K562 (cell line): ENCODE data around the gene POLR3A. TPM values are rescaled to one million over a fixed set of nuclear protein-coding genes. Genes with fewer than 3 reads are reported as not detected.

Source experiments
- ATAC-seq: fragments of 200-7000 bp; cut with Tn5 transposase; 3 replicates; pipeline ENCODE4 v1.9.1; 2020; ENCODE audit warnings: moderate library complexity
- BruUV-seq: library from RNA; stranded (reverse); fragments of 400-500 nt; replicated peaks from 2 replicates; lab custom pipeline; 2021; lab: Mats Ljungman, UMichigan
- CTCF ChIA-PET: fragments of 300-600 bp; formaldehyde crosslinking; extraction: SDS; loops from one replicate; lab custom pipeline; 2021; ENCODE audit warnings: low intra/inter-chr PET ratio; lab: Yijun Ruan, JAX
- POLR2A ChIA-PET: fragments of 300-600, 350-650 bp; sonication (Branson Sonifier 250); formaldehyde crosslinking; extraction: SDS; loops from one replicate; lab custom pipeline; 2021; ENCODE audit warnings: antibody characterized with exemption, inconsistent platforms; lab: Yijun Ruan, JAX
- DNase-seq, 4 experiments: peaks; one replicate each; pipeline versions ENCODE4 v3.0.0 to v3.0.0-alpha.2; 2011 to 2018; ENCODE audit warnings: low spot score in 3 of 4, mixed read lengths in 3 of 4; ENCODE audit errors: extremely low read depth in 1 of 4
- FAIRE-seq: peaks from 2 replicates; lab custom pipeline; 2011; peaks lifted over from hg19 to GRCh38; lab: Jason Lieb, UNC
- H2AFZ ChIP-seq: 2 replicates; pipeline ENCODE4 v1.6.0; 2011; ENCODE audit warnings: low read depth, low read length, control low read depth, inconsistent platforms
- H3K27ac ChIP-seq: fragments of 200-600 bp; 3 replicates; pipeline ENCODE4 v1.8.0; 2011; ENCODE audit warnings: low read depth, mild to moderate bottlenecking, control low read depth, inconsistent platforms, low read length, moderate library complexity, mixed read lengths; ENCODE audit errors: extremely low read depth
- H3K27me3 ChIP-seq, 2 experiments: fragments of 300-600 bp in 1 of 2; 2 replicates in 1 of 2; 3 replicates in 1 of 2; pipeline versions ENCODE4 v1.6.0 to v1.8.0; 2011; ENCODE audit warnings: inconsistent platforms in 2 of 2, low read length in 2 of 2, mild to moderate bottlenecking in 1 of 2, mixed read lengths in 1 of 2, moderate library complexity in 1 of 2; ENCODE audit not compliant: control insufficient read depth in 2 of 2, insufficient read depth in 2 of 2
- H3K36me3 ChIP-seq: fragments of 300-600 bp; 3 replicates; pipeline ENCODE4 v1.8.0; 2011; ENCODE audit warnings: mild to moderate bottlenecking, low read length, inconsistent platforms; ENCODE audit not compliant: control insufficient read depth, insufficient read depth
- H3K4me1 ChIP-seq, 2 experiments: fragments of 200-600 bp in 1 of 2; replicated peaks in 1 of 2; 2 replicates in 1 of 2; 3 replicates in 1 of 2; pipeline versions ENCODE4 v1.5.1 to v1.8.0; 2011; ENCODE audit warnings: inconsistent platforms in 2 of 2, low read length in 2 of 2, mild to moderate bottlenecking in 1 of 2, mixed read lengths in 1 of 2, moderate library complexity in 1 of 2; ENCODE audit not compliant: control insufficient read depth in 2 of 2, insufficient read depth in 2 of 2
- H3K4me2 ChIP-seq: 2 replicates; pipeline ENCODE4 v1.6.1; 2011; ENCODE audit warnings: low read length, control low read depth, inconsistent platforms, mixed read lengths; ENCODE audit not compliant: insufficient read depth
- H3K4me3 ChIP-seq: fragments of 200-600 bp; sonication (generic), shearing (Covaris generic); 2 replicates; pipeline ENCODE4 v1.5.1; 2016; ENCODE audit warnings: control low read depth, inconsistent platforms
- H3K79me2 ChIP-seq: fragments of 200-600 bp; 3 replicates; pipeline ENCODE4 v1.8.0; 2011; ENCODE audit warnings: low read length, inconsistent platforms; ENCODE audit not compliant: control insufficient read depth, insufficient read depth
- H3K9ac ChIP-seq, 2 experiments: 2 replicates each; pipeline versions ENCODE4 v1.6.0 to v1.6.1; 2011; ENCODE audit warnings: low read depth in 2 of 2, low read length in 2 of 2, control low read depth in 1 of 2, inconsistent platforms in 1 of 2, mild to moderate bottlenecking in 1 of 2, mixed read lengths in 1 of 2; ENCODE audit not compliant: insufficient read depth in 1 of 2
- H3K9me1 ChIP-seq: one replicate; pipeline ENCODE4 v1.6.0; 2011; ENCODE audit warnings: inconsistent platforms, mild to moderate bottlenecking, low read length, moderate library complexity; ENCODE audit not compliant: control insufficient read depth, insufficient read depth
- H3K9me3 ChIP-seq: replicated peaks from 2 replicates; pipeline ENCODE4 v1.5.1; 2011; ENCODE audit warnings: low read depth, low read length, inconsistent platforms; ENCODE audit not compliant: control insufficient read depth, insufficient read depth
- H4K20me1 ChIP-seq: replicated peaks from 2 replicates; pipeline ENCODE4 v1.6.1; 2011; ENCODE audit warnings: low read length, inconsistent platforms, mixed read lengths; ENCODE audit not compliant: control insufficient read depth, insufficient read depth
- ELF2 ChIP-seq: fragments of 250-450 bp; sonication (Bioruptor Pico); IDR thresholded peaks from 2 replicates; pipeline ENCODE4 v1.5.0; 2021; ENCODE audit warnings: mild to moderate bottlenecking
- KDM4B ChIP-seq, 2 experiments: fragments of 450-650 bp in 1 of 2; sonication (generic) in 1 of 2; IDR thresholded peaks; 2 replicates each; pipeline ENCODE4 v1.6.1; 2016 to 2017; ENCODE audit warnings: borderline replicate concordance in 2 of 2, antibody characterized with exemption in 1 of 2, low read depth in 1 of 2, mild to moderate bottlenecking in 1 of 2
- NR2F6 ChIP-seq: fragments of 450-650 bp; formaldehyde crosslinking; IDR thresholded peaks from 2 replicates; pipeline ENCODE4 v1.4.0; 2020; ENCODE audit warnings: mild to moderate bottlenecking
- SUPT5H ChIP-seq: fragments of 450-650 bp; IDR thresholded peaks from 2 replicates; pipeline ENCODE4 v1.6.1; 2016
- ZNF316 ChIP-seq: fragments of 450-650 bp; IDR thresholded peaks from 2 replicates; pipeline ENCODE4 v1.6.1; 2016
- ZNF408 ChIP-seq: fragments of 250-450 bp; sonication (Bioruptor Pico); IDR thresholded peaks from 2 replicates; pipeline ENCODE4 v1.4.0; 2020; ENCODE audit warnings: low read depth, mild to moderate bottlenecking, moderate library complexity
- ZNF77 ChIP-seq: fragments of 250-450 bp; sonication (Bioruptor Pico); IDR thresholded peaks from 2 replicates; pipeline ENCODE4 v1.5.0; 2020
- ZNF830 ChIP-seq: fragments of 250-450 bp; sonication (Bioruptor Pico); IDR thresholded peaks from 2 replicates; pipeline ENCODE4 v1.5.0; 2021; ENCODE audit warnings: mild to moderate bottlenecking
- ZSCAN29 ChIP-seq: fragments of 450-650 bp; IDR thresholded peaks from 2 replicates; pipeline ENCODE4 v1.6.1; 2017
- ZSCAN32 ChIP-seq: fragments of 450-650 bp; formaldehyde crosslinking; IDR thresholded peaks from 2 replicates; pipeline ENCODE4 v1.4.0; 2020; ENCODE audit warnings: mild to moderate bottlenecking, moderate library complexity
- WGBS: fragments of 100-300 bp; shearing (Covaris generic); methylation state at CpG from one replicate; pipeline ENCODE4 v1.1.6; 2016; ENCODE audit warnings: low coverage, mixed read lengths; ENCODE audit not compliant: insufficient coverage; ENCODE audit errors: missing lambda C conversion rate; 5-methylcytosine and 5-hydroxymethylcytosine counted together
- in situ Hi-C: fragments of 300-500 bp; cut with MboI; formaldehyde crosslinking; loops from 4 replicates; pipeline ENCODE4 v1.15.0; 2018; ENCODE audit warnings: inconsistent platforms, mixed read lengths
- intact Hi-C: fragments of 100-400 bp; cut with micrococcal nuclease; formaldehyde crosslinking; loops from 2 replicates; pipeline ENCODE4 v1.14.2; 2022
- polyA plus RNA-seq, 8 experiments: library from polyadenylated mRNA; depleted of rRNA in 4 of 8; stranded (reverse) in 5 of 8; unstranded in 3 of 8; fragments of >200 nt; fragmentation: Nextera tagmentation in 2 of 8; fragmentation: Illumina TruSeq in 1 of 8; extraction: Ambion mirVana in 2 of 8; extraction: Trizol in 1 of 8; gene quantifications; 2 replicates each; pipeline versions ENCODE4 v1.2.1 to v1.2.3, GENCODE V29; 2011 to 2014; ENCODE audit warnings: inconsistent platforms in 1 of 8, missing spikeins in 1 of 8
- total RNA-seq, 7 experiments: library from RNA; depleted of rRNA in 6 of 7; stranded (reverse); fragments of >200 nt in 6 of 7; fragmentation: Illumina TruSeq in 2 of 7; extraction: Trizol in 2 of 7; gene quantifications; 2 replicates each; pipeline versions ENCODE4 v1.2.1 to v1.2.3, GENCODE V29; 2011 to 2021; ENCODE audit warnings: low replicate concordance in 1 of 7
- TF ChIP-seq, protein P1 (sequence below): fragments of 150-350 bp; conservative IDR thresholded peaks from 2 replicates; pipeline ENCODE4 v1.6.1; 2014; ENCODE audit warnings: low read length
- TF ChIP-seq, protein P2 (sequence below): IDR thresholded peaks from 2 replicates; pipeline ENCODE4 v1.6.1; 2016; ENCODE audit warnings: missing genetic modification characterization, missing compliant biosample characterization

The POLR3A gene
- total and polyA plus RNA-seq, 9 of the 15 experiments (the other 6 are each of a cell fraction or from before 2014, with no cell fraction given), result 14.9 to 37.0 (median 26.7) TPM

DNA sequence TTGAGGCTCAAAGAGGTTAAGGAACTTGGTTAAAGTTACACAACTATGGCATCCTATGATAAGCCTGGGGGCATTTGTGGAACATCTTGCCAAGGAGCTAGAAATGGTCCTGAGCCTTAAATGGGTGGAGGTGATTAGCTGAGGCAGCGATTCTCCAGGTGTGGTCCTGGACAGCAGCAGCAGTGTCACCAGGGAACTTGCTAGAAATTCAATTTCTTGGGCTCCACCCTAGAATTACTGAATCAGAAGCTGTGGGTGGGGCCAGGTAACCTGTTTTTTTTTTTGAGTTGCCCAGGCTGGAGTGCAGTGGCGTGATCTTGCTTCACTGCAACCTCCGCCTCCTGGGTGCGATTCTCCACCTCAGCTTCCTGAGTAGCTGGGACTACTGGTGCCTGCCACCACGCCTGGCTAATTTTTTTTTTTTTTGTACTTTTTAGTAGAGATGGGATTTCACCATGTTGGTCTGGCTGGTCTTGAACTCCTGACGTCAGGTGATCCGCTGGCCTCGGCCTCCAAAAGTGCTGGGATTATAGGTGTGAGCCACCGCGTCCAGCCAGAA, 17.5 kb upstream of the POLR3A start:
- ATAC-seq (no peak), FAIRE-seq (no peak), DNase-seq (no peak)
- Histone ChIP-seq H3K4me2 (no peak overlapping the region), H3K4me1 (peaks cover 0 to 23% of the 10 kb centered on the region in 2 experiments; a peak in 2 of 5 replicates), H3K27ac (no peak overlapping the region), H3K4me3 (no peak overlapping the region), H3K9me1 (peaks cover 5% of the 10 kb centered on the region), H3K79me2 (peaks cover 3% of the 10 kb centered on the region; the same call in 2 of the 3 replicates), H2AFZ (no peak overlapping the region), H4K20me1 (peaks cover 37% of the 10 kb centered on the region), H3K9ac (no peak overlapping the region), H3K36me3 (peaks cover 10% of the 10 kb centered on the region), H3K9me3 (no peaks in the 10 kb centered on the region), H3K27me3 (no peaks in the 10 kb centered on the region)
- intact Hi-C loops, result loop anchor here (5.0 to 10.0 kb wide), 4 partner anchors 121 to 1151 kb away; no protein-coding TSS in a partner anchor
- WGBS, result 71% methylated on average over 10 of the region's 10 CpGs
- TF ChIP-seq ZNF316, result peak; percentile 53; the same call in 1 of the 2 replicates
- TF ChIP-seq ZSCAN32 (CRISPR knock-in tag), result no peak
- in situ Hi-C loops, result loop anchor here (25.0 kb wide), 1 partner anchor 1141 kb away; no protein-coding TSS in a partner anchor
- POLR2A ChIA-PET, result interaction anchor here (0.5 to 3.8 kb wide), 8 partner anchors 10 to 1302 kb away, joined by 3 to 21 read pairs (median 4); partner anchors contain the start of gene RPS24
- CTCF ChIA-PET, result interaction anchor here (0.6 to 2.3 kb wide), 3 partner anchors 109 to 1150 kb away, joined by 3 to 11 read pairs (median 5); no protein-coding TSS in a partner anchor
- no TSS peak for BruUV-seq

DNA sequence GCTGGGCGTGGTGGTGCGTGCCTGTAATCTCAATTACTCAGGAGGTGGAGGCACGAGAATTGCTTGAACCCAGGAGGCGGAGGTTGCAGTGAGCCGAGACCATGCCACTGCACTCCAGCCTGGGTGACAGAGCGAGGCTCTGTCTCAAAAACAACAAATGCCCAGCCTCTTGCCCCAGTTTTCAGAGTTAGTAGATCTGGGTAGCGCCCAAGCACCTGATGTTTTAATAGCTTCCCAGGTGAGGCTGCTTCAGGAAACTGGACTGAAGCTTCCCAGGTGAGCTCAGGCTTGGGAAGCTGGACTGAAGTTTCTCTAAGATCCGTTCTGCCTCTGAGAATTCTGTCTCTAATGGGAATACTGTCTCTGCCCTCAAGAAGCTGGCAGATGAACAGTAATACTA, 16.5 kb upstream of the POLR3A start:
- WGBS, result 56% methylated on average over 8 of the region's 8 CpGs
- in situ Hi-C loops (loop anchor here (25.0 kb wide), 1 partner anchor 1141 kb away; no protein-coding TSS in a partner anchor), intact Hi-C loops (loop anchor here (5.0 to 10.0 kb wide), 4 partner anchors 121 to 1151 kb away; no protein-coding TSS in a partner anchor)
- DNase-seq (no peak), ATAC-seq (no peak), FAIRE-seq (no peak)
- POLR2A ChIA-PET, result interaction anchor here (0.5 to 3.8 kb wide), 6 partner anchors 8 to 364 kb away, joined by 3 to 21 read pairs (median 4); partner anchors contain the start of gene RPS24
- H2AFZ ChIP-seq, result no peak overlapping the region
- H3K27me3 ChIP-seq, result no peaks in the 10 kb centered on the region
- H4K20me1 ChIP-seq, result peaks cover 46% of the 10 kb centered on the region
- H3K4me2 ChIP-seq, result no peak overlapping the region
- H3K9me1 ChIP-seq, result peaks cover 5% of the 10 kb centered on the region
- H3K9me3 ChIP-seq, result no peaks in the 10 kb centered on the region
- CTCF ChIA-PET, result interaction anchor here (2.3 kb wide), 1 partner anchor 1151 kb away, joined by 11 read pairs; no protein-coding TSS in a partner anchor
- no TSS peak for BruUV-seq
- peaks cover 8 to 31% of the 10 kb centered on the region in 2 experiments; a peak in 4 of 5 replicates for H3K4me1 ChIP-seq
- H3K4me3 ChIP-seq, result no peak overlapping the region
- H3K27ac ChIP-seq, result no peak overlapping the region
- no peak overlapping the region for H3K9ac ChIP-seq
- peaks cover 11% of the 10 kb centered on the region; the same call in 2 of the 3 replicates for H3K79me2 ChIP-seq
- peaks cover 19% of the 10 kb centered on the region for H3K36me3 ChIP-seq
- TF ChIP-seq ELF2, result no peak
- TF ChIP-seq ZNF408 (CRISPR knock-in tag), result no peak
- no peak for TF ChIP-seq ZSCAN29
- TF ChIP-seq KDM4B (IDR thresholded peaks at IDR 0.05; ENCODE audit: borderline replicate concordance in 2 of 2, low read depth in 1 of 2), result no peak
- TF ChIP-seq, protein P1, sequence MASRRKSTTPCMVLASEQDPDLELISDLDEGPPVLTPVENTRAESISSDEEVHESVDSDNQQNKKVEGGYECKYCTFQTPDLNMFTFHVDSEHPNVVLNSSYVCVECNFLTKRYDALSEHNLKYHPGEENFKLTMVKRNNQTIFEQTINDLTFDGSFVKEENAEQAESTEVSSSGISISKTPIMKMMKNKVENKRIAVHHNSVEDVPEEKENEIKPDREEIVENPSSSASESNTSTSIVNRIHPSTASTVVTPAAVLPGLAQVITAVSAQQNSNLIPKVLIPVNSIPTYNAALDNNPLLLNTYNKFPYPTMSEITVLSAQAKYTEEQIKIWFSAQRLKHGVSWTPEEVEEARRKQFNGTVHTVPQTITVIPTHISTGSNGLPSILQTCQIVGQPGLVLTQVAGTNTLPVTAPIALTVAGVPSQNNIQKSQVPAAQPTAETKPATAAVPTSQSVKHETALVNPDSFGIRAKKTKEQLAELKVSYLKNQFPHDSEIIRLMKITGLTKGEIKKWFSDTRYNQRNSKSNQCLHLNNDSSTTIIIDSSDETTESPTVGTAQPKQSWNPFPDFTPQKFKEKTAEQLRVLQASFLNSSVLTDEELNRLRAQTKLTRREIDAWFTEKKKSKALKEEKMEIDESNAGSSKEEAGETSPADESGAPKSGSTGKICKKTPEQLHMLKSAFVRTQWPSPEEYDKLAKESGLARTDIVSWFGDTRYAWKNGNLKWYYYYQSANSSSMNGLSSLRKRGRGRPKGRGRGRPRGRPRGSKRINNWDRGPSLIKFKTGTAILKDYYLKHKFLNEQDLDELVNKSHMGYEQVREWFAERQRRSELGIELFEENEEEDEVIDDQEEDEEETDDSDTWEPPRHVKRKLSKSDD, result no peak
- TF ChIP-seq, protein P2, sequence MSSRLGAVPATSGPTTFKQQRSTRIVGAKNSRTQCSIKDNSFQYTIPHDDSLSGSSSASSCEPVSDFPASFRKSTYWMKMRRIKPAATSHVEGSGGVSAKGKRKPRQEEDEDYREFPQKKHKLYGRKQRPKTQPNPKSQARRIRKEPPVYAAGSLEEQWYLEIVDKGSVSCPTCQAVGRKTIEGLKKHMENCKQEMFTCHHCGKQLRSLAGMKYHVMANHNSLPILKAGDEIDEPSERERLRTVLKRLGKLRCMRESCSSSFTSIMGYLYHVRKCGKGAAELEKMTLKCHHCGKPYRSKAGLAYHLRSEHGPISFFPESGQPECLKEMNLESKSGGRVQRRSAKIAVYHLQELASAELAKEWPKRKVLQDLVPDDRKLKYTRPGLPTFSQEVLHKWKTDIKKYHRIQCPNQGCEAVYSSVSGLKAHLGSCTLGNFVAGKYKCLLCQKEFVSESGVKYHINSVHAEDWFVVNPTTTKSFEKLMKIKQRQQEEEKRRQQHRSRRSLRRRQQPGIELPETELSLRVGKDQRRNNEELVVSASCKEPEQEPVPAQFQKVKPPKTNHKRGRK, result no peak
- TF ChIP-seq NR2F6, result no peak
- no peak for TF ChIP-seq SUPT5H
- no peak for TF ChIP-seq ZNF77 (CRISPR knock-in tag)
- no peak for TF ChIP-seq ZNF830 (CRISPR knock-in tag)
